CD4-positive, alpha-beta T cell treated with Interleukin-12 subunit alpha and Interleukin-12 subunit beta, for 1 hour (primary cell): Measurements from ENCODE around the gene MKKS.

ENCODE experiments used
- DNase-seq: peaks from one replicate; pipeline ENCODE4 v3.0.0-alpha.2; 2020

The MKKS gene

DNA sequence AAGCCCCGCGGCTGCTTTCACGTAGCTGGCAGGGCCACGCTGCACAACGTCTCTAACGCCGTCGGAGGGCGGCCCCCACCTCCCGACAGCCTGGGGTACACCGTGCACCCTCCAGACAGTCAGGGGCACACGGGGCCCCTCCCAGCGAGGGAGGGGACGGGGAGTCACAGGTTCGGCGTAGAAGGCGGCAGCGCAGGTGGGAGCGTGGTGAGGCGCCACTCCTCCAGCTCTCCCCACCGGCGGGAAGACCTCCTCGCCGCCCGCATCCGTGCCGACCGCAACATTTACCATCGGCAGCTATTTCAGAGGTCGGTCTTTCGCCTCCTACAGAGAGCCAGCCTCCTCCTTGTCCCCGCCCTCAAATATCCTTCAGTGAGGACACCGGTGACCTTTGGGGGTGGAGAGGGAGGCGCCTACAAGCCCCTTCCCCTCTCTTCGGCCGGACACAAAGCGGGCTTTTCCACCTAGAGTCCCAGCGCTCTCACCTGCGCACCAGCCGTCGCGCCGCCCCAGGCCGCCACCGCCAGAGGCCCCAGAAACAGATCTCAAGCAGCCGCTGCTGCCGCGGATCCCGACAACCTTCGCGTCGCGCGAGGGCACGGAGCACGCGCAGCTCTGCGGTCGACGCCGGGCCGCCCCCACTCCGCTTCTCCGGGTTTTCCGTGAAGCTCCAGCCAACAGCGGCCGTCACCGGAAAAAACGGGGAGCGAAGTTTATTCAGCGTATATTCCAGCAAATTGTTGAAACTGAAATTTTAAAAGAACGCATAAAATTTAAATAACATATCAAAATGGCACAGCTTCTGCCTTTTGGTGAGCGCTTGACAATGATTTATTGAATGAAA, at the start of gene MKKS:
TSS of gene MKKS (minus strand) at position 600 of the 844 bp plus-strand sequence. CDS start 20,708 bp downstream, outside the sequence.
- peak; percentile 91 for DNase-seq

DNA sequence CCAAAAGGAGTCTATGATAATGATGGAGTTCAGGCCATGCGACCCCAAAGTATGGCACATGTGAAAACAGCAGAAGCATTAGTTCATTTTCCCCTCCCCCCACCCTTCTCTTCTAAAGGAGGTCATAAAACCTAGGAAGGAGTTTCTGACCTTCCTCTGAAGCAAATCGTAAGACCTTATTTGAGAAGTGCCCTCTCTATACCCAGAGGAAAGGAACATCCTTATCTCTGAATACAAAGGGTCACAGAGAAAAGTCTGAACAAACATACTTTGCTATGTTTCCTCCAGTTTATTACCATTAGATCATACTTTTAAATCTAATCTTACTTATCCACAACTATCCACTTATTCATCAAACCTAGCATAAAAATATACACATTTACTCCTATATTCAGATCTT, 49.7 kb upstream of the MKKS start:
- no peak for DNase-seq

DNA sequence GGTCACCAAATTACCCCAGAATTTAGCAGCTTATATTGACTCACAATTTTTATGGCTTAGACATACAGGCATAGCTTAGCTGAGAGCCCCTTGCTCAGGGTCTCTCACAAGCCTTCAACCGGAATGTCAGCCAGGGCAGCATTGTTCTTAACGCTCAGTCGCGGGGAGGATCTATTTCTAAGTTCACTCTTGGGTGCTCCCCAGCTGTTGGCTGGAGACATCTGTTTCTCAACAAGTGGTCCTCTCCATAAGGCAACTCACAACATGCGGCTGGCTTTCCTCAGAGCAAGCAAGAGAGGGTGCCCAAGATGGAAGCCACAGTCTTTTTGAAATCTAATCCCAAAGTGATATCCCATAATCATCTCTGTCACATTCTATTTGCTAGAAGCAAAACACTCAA, 47.7 kb upstream of the MKKS start:
- DNase-seq: no peak

DNA sequence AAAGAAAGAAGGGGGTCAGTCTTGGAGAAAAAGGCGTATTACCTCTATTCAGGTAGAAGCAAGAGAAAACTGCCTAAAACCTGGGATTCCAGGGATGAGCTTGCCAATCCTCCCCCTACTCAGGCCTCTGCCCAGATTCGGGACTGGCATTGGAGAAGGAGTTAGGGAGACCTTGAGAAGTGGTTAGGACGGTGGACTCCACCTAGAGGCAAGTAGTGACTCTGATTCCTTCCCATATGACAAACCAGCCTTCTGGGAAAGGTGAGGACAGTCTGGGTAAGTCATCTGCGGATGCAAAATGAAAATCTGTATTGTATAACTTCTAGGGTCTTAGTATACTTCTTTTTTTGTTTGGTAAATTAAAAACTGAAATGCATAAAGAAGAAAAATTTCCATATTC, 44.9 kb upstream of the MKKS start:
- DNase-seq: no peak

DNA sequence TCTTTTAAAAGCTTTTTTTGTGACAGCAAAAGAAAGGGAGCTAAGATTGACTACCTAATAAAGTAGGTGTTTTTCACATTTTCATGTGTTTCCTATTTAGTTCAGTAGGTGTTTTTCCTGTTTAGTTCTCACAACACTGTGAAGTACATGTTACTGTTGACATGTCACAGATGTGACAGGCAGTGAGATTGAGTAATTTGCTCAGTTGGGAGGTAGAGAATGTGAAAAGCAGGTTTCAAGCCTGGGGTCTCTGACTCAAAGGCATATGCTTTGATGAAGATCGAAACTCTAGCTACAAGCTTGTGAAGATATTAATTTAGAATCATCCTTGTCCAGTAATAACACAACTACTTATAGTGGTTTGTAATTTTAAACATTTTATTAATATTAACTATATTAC, 44.2 kb upstream of the MKKS start:
- DNase-seq: no peak

DNA sequence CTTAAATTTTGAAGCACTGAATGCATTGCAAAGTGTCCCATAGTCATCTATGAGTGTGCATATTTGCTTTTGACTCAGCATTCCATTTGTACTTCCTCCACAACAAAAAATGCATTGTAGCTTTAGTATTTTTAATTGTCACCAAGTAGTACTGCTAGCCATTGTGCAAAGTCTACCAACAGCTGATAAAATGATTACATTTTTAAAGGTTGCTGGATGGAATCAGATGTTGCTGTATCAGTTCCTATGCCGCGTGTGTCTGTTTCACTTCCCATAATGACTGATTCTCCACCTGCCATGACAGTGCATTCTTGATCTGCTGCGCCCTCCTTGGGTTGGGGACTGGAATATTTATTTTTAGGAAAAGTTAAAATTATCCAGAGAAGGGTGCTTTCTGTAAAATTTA, 42.3 kb upstream of the MKKS start:
- DNase-seq: peak; percentile 12

DNA sequence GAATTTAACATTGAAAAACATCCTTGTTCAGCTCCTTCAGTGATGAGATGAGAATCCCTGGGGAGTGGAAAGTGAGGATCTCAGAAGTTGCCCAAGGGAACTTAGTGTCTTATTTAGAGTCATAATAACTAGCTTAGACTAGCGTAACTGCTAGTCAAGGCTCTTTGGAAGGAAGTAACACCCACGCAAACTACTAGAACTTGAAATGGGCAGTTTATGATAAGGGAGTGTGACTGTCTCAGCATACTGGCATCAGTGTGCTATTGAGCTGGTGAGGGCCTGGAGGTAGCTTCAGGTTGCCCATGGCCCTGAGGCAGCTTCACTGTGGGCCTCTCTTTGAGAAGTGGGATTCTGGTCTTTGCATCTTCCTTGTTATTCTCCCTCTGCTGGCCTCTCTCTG, 41.2 kb upstream of the MKKS start:
- no peak for DNase-seq

DNA sequence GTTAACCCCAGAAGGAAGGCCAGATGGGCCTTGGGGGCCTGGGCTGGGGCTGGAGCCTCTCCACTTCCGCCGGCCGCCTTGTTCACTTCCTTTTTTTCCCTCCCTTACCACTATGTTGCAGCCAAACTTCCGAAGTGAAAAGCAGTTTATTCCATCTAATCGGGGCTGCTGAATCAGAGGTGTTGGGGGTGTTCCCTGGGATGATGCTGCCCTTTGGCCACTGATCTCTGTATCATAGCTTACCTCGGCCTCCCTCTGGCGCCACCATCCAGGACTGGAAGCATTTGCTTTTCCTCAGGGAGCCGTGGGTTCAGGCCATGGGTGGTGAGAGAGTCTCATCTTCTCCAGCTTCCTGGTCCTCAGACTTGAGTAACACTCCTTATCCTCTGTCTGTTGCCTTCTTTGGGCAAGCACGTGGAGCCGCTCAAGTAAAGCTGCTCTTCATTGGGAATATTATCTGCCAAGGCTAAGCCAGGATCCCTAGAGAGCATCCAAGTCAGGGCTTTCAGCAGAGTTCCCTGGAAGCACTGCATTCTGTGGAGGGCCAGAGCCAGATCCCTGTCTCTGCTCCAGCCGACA, 40.7 kb upstream of the MKKS start:
- no peak for DNase-seq

DNA sequence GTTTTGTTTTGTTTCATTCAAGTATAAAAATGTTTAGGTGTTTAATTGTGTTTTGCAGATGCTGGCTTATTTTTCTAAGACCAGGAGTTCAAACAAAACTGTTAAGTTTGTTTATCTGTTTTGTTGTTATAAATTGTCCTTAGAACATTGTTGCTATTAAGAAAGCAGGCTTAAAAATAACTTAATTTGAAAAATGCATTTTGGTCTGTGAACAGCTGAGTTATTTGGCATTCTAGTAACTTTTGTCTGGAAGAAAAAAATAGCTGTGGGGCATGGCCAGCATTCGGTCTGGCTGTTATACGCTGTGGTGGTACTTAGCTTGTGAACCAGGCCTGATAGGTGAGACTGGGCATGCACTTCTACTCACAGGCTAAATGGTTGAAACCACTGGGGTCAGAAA, 38.8 kb upstream of the MKKS start:
- no peak for DNase-seq

DNA sequence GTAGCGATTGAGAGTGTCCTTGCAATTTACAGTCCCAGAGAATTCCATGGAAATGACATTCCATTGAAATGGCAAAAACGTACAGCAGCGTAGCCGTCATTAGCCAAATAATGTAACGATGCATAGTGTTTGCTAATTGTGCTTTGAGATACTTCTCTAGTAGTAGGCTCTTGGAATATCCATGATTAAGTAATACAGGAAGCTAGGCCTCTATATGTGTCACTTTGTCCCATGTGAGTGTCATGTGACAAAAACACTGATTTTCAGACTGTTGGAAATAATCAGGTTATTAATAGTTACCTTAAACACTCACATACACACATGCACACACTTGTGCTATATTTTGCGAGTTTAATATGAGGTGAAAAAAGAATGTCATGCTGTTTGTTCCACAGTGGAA, 36.3 kb upstream of the MKKS start:
- DNase-seq: no peak

DNA sequence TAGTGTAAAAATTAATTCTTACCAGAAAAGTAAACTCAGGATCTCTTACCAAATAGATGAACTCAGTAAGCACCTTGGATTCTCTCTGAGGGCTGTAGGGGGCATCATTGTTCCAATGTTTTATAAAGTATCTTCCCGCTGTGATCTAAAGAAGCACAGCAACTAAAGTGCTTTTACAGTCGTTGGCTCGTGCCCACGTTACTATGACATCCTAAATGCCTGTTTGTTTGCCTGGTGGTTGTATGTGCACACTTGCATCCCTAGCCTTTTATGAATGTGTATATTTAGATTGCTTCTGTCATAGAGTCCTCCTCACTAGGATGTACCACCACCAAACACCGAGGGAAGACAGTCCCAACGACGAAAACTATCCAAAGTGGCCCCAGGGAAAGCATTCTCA, 35.6 kb upstream of the MKKS start:
- peak; percentile 52 for DNase-seq

DNA sequence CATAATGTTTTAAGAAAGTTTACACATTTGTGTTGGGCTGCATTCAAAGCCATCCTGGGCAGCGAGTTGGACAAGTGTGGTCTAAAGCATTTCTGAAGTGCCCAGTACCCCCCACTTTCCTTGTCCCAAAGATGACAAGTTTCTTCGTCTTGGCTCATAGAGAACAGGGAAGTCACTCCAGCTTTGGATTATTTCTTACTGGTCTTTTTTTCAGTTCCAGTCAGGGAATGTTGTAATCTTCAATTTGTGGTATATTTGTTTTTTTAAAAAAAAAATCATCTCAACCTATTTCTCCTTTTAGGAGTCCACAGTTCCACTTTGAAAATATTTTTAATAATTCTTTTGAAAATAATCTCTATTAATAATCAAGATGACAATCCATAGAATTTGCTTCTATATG, 35.0 kb upstream of the MKKS start:
- no peak for DNase-seq

DNA sequence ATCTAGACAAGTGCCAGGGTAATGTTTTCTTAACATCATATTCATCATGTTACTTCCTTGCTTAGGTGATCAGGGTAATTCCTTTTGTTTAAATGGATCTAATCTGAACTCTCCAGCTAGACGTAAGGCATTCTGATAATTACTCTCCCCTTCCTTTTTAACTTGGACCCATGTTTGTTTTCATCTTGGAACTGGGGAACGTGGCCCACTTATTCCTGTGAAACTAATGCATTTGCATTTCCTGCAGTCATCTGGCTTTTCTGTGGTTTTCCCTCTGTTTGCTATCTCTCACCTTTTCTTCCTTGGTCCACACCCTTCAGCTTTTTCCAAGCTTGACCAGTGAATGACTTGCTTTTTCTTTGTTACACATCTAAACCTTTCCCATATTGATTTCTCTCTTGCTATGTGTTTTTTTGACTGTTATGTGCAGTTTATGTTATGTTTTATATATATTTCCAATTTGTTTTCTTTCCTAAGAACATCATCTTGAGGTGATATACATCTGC, 34.4 kb upstream of the MKKS start:
- DNase-seq: no peak

DNA sequence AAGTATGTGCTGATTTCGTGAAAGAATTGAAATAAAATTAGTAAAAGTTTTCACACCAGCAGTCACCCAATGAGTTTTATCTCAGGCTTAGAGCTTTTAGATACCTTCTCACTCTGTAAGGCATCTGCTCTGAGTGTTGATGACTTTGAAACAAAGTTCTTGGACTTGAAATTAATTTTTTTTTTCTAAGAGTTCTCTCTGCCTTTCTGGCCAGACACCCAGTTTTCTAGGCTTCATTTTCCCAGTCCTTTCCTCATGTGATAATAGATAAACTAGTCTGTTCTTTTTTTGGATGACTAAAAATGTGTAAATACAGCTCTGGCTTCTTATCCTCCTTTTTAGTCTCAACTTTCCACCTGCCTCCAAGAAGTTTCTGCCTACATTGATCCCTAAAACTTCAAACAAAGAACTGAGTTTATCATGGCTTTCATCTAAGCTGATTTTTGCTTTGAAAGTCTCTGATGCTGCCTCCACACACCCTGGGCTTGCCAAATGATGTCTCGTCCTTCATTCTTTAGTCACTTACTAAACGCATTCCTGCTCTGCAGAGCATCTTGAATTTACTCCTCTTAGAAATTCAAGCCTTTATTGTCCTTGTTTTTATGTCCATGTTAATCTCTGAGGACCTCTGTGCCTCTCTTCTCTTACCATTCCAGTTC, 33.8 kb upstream of the MKKS start:
- DNase-seq: no peak

DNA sequence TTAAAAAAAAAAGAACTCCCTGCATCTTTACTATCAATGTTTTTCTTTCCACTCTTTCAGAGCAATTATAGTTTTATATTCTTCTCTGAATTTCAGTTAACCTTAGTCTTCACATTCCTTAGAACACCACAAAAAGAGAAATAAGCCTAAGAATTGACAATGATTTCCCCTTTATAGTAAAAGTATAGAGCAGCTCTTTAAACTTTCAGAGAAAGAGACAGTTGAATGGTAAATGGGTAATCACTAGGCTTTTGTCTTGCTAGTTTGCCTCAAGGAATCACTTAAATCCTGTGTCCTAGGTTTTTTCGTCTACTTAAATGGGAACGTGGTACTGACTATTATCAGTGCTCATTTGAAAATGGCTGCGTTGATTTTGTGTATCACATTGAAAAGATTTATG, 32.8 kb upstream of the MKKS start:
- DNase-seq: no peak

DNA sequence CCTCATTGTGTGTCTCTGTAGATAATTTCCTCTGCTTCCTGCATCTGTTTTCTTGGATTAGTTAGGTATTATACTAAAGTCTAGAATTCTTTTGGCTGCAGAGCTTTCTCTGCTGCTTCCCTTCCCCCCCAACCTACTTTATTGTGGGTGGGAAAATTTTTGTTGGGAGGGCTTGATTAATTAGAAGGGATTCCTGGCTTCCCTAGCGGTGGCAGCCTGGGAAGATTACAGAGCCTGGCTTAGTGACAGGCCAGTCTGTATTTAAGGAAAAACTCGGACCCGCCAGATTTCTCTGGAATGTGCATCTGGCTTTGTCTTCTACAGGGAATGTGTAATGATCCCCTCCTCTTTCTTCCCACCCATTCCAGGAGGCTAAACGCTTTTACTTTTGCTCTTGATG, 32.3 kb upstream of the MKKS start:
- no peak for DNase-seq

DNA sequence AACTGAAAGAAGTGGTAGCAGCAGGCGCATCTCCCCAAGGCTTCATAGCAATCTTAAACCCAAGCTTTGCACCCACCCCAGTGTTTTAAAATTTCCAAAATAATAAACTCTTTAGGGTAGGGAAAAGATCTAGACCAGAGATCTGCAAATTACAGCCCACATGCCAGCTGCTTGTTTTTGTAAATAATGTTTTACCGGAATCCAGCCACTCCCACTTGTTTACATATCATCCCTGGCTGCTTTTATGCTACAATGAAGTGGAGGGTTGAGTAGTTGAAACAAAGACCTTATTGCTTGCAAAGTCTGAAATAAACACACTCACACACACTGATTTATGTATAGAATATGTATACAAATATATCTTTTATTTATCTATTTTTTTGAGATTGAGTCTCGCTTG, 31.1 kb upstream of the MKKS start:
- DNase-seq: no peak

DNA sequence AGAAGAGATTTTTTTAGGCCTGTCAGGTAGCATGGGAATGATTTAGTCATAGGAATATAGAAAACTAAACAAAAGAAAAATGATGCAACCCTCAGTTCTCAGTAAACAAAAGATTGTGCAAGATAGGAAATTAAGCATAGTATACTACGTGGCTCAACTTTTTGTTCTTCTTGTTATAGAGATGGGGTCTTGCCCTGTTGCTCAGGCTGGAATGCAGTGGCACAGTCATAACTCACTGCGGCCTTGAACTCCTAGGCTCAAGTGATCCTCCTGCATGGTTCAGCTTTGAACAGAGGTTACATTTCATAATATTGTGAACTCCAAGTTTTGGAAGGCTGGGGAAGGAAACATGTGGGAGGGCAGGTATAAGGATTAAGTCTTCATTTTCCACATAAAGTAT, 29.6 kb upstream of the MKKS start:
- no peak for DNase-seq

DNA sequence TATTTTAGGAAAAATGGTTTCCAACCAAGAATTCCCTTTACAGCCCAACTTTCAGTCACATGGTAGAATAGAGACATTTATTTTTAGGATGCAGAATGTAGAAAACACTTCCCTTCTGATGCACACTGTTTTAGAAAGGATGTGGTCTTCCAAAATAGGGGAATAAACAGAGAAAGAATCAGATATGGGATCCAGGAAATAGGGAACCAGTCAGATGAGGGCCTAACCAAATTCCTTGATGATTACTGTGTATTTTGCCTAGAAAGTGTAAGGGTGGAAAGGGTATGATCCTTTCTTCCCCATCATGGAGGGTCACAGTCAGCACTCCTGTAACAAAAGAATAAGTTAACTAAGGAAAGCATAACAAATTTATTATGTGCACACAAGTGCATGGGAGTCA, 28.5 kb upstream of the MKKS start:
- no peak for DNase-seq

DNA sequence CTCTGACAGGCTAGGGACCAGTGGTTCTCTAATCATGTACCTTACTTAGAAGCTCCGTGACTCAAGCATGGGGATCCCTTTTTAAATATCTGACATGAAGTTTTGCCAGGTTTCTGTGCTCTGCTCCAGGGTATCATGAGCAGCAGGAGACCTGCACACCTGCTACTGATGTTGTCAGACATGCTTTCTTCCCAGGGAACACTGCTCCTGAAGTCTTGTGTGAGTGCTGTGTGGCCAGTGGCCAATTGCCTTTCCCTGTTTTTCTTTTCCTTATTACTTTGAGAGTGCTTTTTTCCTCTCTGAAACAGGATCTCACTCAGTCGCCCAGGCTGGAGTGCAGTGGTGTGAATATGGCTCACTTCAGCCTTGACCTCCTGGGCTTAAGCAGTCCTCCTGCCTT, 27.5 kb upstream of the MKKS start:
- no peak for DNase-seq

DNA sequence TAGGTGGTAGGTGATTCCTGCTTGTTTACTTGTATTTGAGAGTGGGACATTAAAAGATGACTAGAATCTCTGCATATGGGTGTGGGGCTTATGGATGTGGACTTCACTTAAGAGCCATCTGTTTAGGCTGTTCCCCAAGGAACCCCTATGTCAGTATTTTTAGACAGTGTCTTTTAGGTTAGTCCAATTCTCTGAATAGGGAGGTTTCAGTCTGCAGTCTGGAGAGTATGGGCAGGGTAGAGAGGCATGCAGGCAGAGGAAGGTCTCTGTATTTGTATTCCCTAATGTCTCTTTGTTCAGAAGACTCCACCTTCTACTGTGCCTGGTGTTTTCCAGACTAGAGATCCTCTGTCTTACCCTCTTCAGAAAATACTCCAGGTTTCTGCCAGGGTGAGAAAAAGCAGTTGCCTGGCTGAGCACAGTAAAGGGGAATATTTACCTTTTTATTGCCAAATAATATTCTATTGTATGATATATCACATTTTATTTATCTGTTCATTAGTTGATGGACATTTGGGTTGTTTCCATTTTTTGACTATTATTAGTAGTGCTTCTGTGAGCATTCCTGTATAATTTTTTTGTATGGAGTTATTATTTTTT, 20.2 kb upstream of the MKKS start:
- DNase-seq: no peak

DNA sequence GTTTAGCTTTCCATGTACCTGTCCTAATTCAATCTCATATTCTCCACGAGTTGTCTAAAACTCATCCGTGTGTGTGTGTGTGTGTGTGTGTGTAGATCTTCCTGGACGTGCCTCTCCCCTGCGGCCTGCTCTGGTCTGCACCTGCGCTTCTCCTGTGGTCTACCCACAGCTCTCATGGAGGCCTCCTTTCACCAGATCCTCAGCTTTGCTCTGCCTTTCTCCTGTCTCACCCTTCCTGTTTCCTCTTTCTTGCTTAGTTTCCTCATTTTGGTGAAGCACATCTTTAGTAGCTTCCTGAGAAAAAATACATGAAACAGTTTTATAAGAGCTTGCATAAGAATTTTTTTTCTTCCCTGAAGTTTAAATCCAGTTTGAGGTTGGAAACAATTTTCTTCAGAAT, 19.2 kb upstream of the MKKS start:
- peak; percentile 31 for DNase-seq

DNA sequence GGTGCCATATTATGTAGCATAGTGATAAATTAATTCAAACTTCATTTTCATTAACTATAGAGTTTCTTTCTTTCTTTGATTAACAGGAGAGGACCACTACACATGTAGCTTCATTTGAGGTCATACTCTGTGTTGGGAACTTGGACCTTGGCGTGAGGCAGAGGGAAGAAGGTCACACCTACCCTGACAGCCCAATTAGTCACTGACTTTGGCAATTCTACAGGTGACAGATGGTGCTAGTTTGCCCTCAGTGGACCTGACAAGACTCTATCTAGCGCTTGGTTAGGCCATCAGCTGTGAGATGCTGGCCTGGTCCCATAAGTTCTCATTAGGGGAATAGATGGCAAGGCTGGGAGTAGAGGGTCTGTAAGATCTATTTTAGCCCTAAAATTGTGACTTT, 15.2 kb upstream of the MKKS start:
- no peak for DNase-seq
